Testis (tissue), 2 donors: Measurements from ENCODE around the gene ANP32B.

Experiments used
- CTCF ChIP-seq, 3 experiments: fragments of 450-650 bp in 2 of 3; fragments of 200-600 bp in 1 of 3; sonication (generic) in 1 of 3; IDR thresholded peaks; one replicate each; pipeline ENCODE4 v1.5.1; 2016 to 2019; ENCODE audit warnings: antibody characterized with exemption in 3 of 3, mild to moderate bottlenecking in 2 of 3, moderate library complexity in 1 of 3
- POLR2A ChIP-seq: fragments of 450-650 bp; IDR thresholded peaks from one replicate; pipeline ENCODE4 v1.6.1; 2017; ENCODE audit warnings: antibody characterized with exemption, mild to moderate bottlenecking, moderate library complexity

DNA sequence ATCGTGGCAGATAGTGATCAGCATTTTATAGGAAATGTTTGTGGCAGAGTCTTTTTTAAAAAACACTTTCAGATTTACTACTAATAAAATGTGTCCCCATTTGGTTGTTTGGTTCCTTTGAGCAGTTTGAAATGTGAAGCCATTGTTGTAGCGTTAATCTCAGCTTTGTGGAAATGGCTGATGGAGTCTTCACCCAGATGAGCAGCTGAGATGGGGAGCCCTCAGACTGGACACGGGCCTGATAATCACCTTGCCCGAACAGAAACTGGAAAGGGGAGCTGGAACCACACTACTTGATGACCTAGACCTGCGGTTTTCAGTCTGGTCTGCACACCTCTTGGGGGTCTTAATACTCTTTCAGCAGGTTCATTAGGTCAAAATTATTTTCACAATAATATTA, 20.6 kb upstream of the ANP32B start:
- TF ChIP-seq CTCF (IDR thresholded peaks at IDR 0.05) (no peak), POLR2A (no peak)
